ENCODE data around the gene DUOX2. TPM values are rescaled to one million over a fixed set of nuclear protein-coding genes. Genes with fewer than 3 reads are reported as not detected.
"Not testable (repeated sequence)": the region's sequence is repeated elsewhere in the genome, so short reads cannot be mapped to it uniquely, and the experiment has no call there.

The DUOX2 gene
- total RNA-seq, 1 experiment from 2014 or later, result 0.03 TPM

GRCh38 chr15:45139770-45140169 lies 25.8 kb upstream of the DUOX2 start:
- no peak for DNase-seq (ENCODE audit: low read depth)

- no peak for DNase-seq (ENCODE audit: low read depth)
These were observed 25.1 kb upstream of the DUOX2 start for GRCh38 chr15:45138814-45139765.

- DNase-seq (ENCODE audit: low read depth), result no peak
These were observed 23.7 kb upstream of the DUOX2 start for GRCh38 chr15:45137703-45138102.

GRCh38 chr15:45136378-45136764 lies 22.4 kb upstream of the DUOX2 start:
- DNase-seq (ENCODE audit: low read depth), result no peak

GRCh38 chr15:45135705-45136377 lies 21.9 kb upstream of the DUOX2 start:
- not testable (repeated sequence) for DNase-seq (ENCODE audit: low read depth)

GRCh38 chr15:45134682-45135604 lies 21.0 kb upstream of the DUOX2 start:
- DNase-seq (ENCODE audit: low read depth), result no peak

GRCh38 chr15:45134046-45134445 lies 20.1 kb upstream of the DUOX2 start:
- DNase-seq (ENCODE audit: low read depth), result no peak

- no peak for DNase-seq (ENCODE audit: low read depth)
These were observed 19.6 kb upstream of the DUOX2 start for GRCh38 chr15:45133561-45133920.

GRCh38 chr15:45132844-45133560 lies 19.0 kb upstream of the DUOX2 start:
- no peak for DNase-seq (ENCODE audit: low read depth)

- no peak for DNase-seq (ENCODE audit: low read depth)
These were observed 17.5 kb upstream of the DUOX2 start for GRCh38 chr15:45131510-45131909.

GRCh38 chr15:45130291-45131000 lies 16.5 kb upstream of the DUOX2 start:
- no peak for DNase-seq (ENCODE audit: low read depth)

GRCh38 chr15:45129651-45130129 lies 15.7 kb upstream of the DUOX2 start, which contains the start of the genes DUOX1 and DUOXA1:
Gene DUOX1 (plus strand): TSS chr15:45129994. CDS start chr15:45131967, 1,973 bp downstream.
Gene DUOXA1 (minus strand): TSS chr15:45129879. CDS start chr15:45123014, 6,865 bp downstream.
- no peak for DNase-seq (ENCODE audit: low read depth)

GRCh38 chr15:45128971-45129639 lies 15.1 kb upstream of the DUOX2 start:
- no peak for DNase-seq (ENCODE audit: low read depth)

GRCh38 chr15:45126535-45127158 lies 12.7 kb upstream of the DUOX2 start:
- DNase-seq (ENCODE audit: low read depth), result peak; percentile 11

GRCh38 chr15:45123397-45123796 lies 9.4 kb upstream of the DUOX2 start:
- no peak for DNase-seq (ENCODE audit: low read depth)

GRCh38 chr15:45122719-45123118 lies 8.7 kb upstream of the DUOX2 start:
- DNase-seq (ENCODE audit: low read depth), result no peak

- DNase-seq (ENCODE audit: low read depth), result peak; percentile 92
These were observed 7.9 kb upstream of the DUOX2 start for GRCh38 chr15:45121706-45122417.

GRCh38 chr15:45121020-45121419 lies 7.0 kb upstream of the DUOX2 start:
- DNase-seq (ENCODE audit: low read depth), result no peak

Measured in HT1080 (cell line).